Lower leg skin (tissue), 3 donors: ENCODE results near the gene TRMT2A.

Experiments
- CTCF ChIP-seq, 3 donors: fragments of 450-650 bp; IDR thresholded peaks; one replicate each; pipeline ENCODE4 v1.5.1; 2016; ENCODE audit warnings: antibody characterized with exemption in 3 of 3, mild to moderate bottlenecking in 3 of 3, moderate library complexity in 2 of 3
- POLR2A ChIP-seq, 2 donors: fragments of 450-650 bp; IDR thresholded peaks; one replicate each; pipeline ENCODE4 v1.6.1; 2016 to 2017; ENCODE audit warnings: antibody characterized with exemption in 2 of 2, mild to moderate bottlenecking in 1 of 2, moderate library complexity in 1 of 2

DNA sequence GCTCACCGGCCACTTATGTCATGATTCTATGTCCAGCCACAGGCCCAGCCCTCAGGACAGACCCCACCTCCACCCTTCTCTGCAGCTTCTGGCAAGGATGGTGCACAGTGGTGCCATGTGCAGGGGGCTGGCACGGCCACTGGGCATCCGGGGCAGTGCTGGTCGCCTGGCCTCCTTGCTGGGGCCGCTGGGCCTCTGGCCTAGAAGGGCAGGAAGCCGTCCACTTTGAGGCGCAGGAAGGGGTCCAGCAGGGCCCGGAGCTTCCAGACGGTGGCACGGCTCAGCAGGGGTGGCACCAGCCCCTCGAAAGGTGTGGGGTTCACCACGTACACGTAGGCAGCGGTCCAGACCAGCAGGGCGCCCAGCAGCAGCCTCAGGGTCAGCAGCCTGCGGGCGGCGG is 31.4 kb upstream of the TRMT2A start:
- TF ChIP-seq CTCF (IDR thresholded peaks at IDR 0.05) (no peak), POLR2A (IDR thresholded peaks at IDR 0.05) (no peak)
